ENCODE data around the gene DHFR. TPM values are rescaled to one million over a fixed set of nuclear protein-coding genes. Genes with fewer than 3 reads are reported as not detected.
"Not testable (repeated sequence)": the region's sequence is repeated elsewhere in the genome, so short reads cannot be mapped to it uniquely, and the experiment has no call there.

The DHFR gene
- total RNA-seq, 1 experiment from 2014 or later: 72.2 TPM

DNA sequence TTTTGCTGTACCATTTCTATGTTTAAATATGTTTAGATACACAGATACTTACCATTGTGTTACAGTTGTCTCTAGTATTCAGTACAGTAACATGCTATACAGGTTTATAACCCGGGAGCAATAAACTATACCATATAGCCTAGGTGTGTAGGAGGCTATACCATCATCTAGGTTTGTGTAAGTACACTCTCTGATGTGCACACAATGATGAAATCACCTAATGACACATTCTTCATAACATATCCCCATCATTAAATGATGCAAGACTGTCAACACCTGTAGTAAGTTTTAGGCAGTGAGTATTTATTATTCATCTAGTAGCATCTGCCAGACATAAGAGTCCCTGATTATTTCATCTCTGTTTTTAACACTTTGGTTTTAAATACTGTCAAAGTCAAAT, 7.3 kb upstream of the DHFR start:
- DNase-seq: no peak
- H4K8ac ChIP-seq (replicated peaks; ENCODE audit: insufficient read length, low read depth, low read length): no peak overlapping the region
- no peak overlapping the region for H3K4me3 Mint-ChIP-seq
- no peak overlapping the region for H4K5ac ChIP-seq (ENCODE audit: insufficient read length, low read depth, low read length)
- no peak overlapping the region for H2BK20ac ChIP-seq (ENCODE audit: low read depth, low read length, poor library complexity, severe bottlenecking)
- H3K18ac ChIP-seq (ENCODE audit: insufficient read length, low read depth, low read length): no peak overlapping the region
- H3K27ac Mint-ChIP-seq: no peak overlapping the region
- H4K20me1 ChIP-seq (ENCODE audit: control insufficient read depth, insufficient read depth, insufficient read length): no peaks in the 10 kb centered on the region
- H3K27ac ChIP-seq (ENCODE audit: insufficient read length, low read depth, low read length): no peak overlapping the region
- H2AFZ ChIP-seq (ENCODE audit: low read length): no peak overlapping the region
- no peak overlapping the region for H2BK15ac ChIP-seq (ENCODE audit: low read depth, low read length)
- H3K4me2 ChIP-seq (ENCODE audit: insufficient read depth, insufficient read length, low read length): no peak overlapping the region
- peaks cover 45 to 75% (median 68%) of the 10 kb centered on the region in 3 experiments; a peak in 6 of 7 replicates for H3K36me3 Mint-ChIP-seq (ENCODE audit: insufficient read depth in 1 of 3, low read depth in 3 of 3)
- H3K4me1 Mint-ChIP-seq: no peaks in the 10 kb centered on the region
- no peak overlapping the region for H4K91ac ChIP-seq (ENCODE audit: insufficient read length, low read depth, low read length)
- no peaks in the 10 kb centered on the region for H3K27me3 ChIP-seq (ENCODE audit: insufficient read depth, low read length)
- WGBS (ENCODE audit: extremely low coverage, insufficient read length, low lambda C conversion rate): no CpG with 5 or more reads among the region's 1 CpG
- H3K56ac ChIP-seq (ENCODE audit: insufficient read length, low read depth, low read length): no peak overlapping the region
- H3K79me2 ChIP-seq (ENCODE audit: insufficient read depth, low read length): no peaks in the 10 kb centered on the region
- no peak overlapping the region for H2BK120ac ChIP-seq (ENCODE audit: low read depth, low read length, poor library complexity, severe bottlenecking)
- no peak overlapping the region for H3K9ac ChIP-seq (ENCODE audit: extremely low read depth, insufficient read length, low read length)
- H3K4ac ChIP-seq (ENCODE audit: low read depth, low read length): no peak overlapping the region
- H2BK12ac ChIP-seq (ENCODE audit: insufficient read length, low read depth, low read length): no peak overlapping the region
- H3K9me3 Mint-ChIP-seq: no peaks in the 10 kb centered on the region
- H3K23ac ChIP-seq (ENCODE audit: insufficient read length, low read depth, low read length): no peak overlapping the region
- H3K4me1 ChIP-seq (ENCODE audit: insufficient read depth, low read length): no peaks in the 10 kb centered on the region
- no peak overlapping the region for H3K14ac ChIP-seq (ENCODE audit: insufficient read depth, low read length)
- no peaks in the 10 kb centered on the region for H3K23me2 ChIP-seq (ENCODE audit: insufficient read length, low read depth, low read length, poor library complexity, severe bottlenecking)
- H2AK5ac ChIP-seq (ENCODE audit: insufficient read length, low read length): no peak overlapping the region
- no peak overlapping the region for H2BK5ac ChIP-seq (ENCODE audit: insufficient read length, low read length)
- TF ChIP-seq, protein P1, sequence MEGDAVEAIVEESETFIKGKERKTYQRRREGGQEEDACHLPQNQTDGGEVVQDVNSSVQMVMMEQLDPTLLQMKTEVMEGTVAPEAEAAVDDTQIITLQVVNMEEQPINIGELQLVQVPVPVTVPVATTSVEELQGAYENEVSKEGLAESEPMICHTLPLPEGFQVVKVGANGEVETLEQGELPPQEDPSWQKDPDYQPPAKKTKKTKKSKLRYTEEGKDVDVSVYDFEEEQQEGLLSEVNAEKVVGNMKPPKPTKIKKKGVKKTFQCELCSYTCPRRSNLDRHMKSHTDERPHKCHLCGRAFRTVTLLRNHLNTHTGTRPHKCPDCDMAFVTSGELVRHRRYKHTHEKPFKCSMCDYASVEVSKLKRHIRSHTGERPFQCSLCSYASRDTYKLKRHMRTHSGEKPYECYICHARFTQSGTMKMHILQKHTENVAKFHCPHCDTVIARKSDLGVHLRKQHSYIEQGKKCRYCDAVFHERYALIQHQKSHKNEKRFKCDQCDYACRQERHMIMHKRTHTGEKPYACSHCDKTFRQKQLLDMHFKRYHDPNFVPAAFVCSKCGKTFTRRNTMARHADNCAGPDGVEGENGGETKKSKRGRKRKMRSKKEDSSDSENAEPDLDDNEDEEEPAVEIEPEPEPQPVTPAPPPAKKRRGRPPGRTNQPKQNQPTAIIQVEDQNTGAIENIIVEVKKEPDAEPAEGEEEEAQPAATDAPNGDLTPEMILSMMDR (conservative IDR thresholded peaks at IDR 0.05): no peak
- H3K79me1 ChIP-seq (ENCODE audit: insufficient read depth, low read depth, low read length, poor library complexity, severe bottlenecking): no peaks in the 10 kb centered on the region
- H3K27me3 Mint-ChIP-seq (ENCODE audit: low read depth): no peaks in the 10 kb centered on the region
- H3K9me3 ChIP-seq (ENCODE audit: control insufficient read depth, low read depth, low read length): no peaks in the 10 kb centered on the region
- no peak overlapping the region for H3T11ph ChIP-seq (ENCODE audit: low read length)

- H2BK20ac ChIP-seq (ENCODE audit: low read depth, low read length, poor library complexity, severe bottlenecking); H3K9me3 ChIP-seq (ENCODE audit: control insufficient read depth, low read depth, low read length); H3K4me1 Mint-ChIP-seq; H3K27me3 ChIP-seq (ENCODE audit: insufficient read depth, low read length); H2BK5ac ChIP-seq (ENCODE audit: insufficient read length, low read length); H3K4me1 ChIP-seq (ENCODE audit: insufficient read depth, low read length); H3K27ac Mint-ChIP-seq; H4K5ac ChIP-seq (ENCODE audit: insufficient read length, low read depth, low read length); H3T11ph ChIP-seq (ENCODE audit: low read length); H3K9ac ChIP-seq (ENCODE audit: extremely low read depth, insufficient read length, low read length); H3K18ac ChIP-seq (ENCODE audit: insufficient read length, low read depth, low read length); H3K14ac ChIP-seq (ENCODE audit: insufficient read depth, low read length); DNase-seq; H2AK5ac ChIP-seq (ENCODE audit: insufficient read length, low read length); H3K23me2 ChIP-seq (ENCODE audit: insufficient read length, low read depth, low read length, poor library complexity, severe bottlenecking); H3K9me3 Mint-ChIP-seq; H2AFZ ChIP-seq (ENCODE audit: low read length); H3K4ac ChIP-seq (ENCODE audit: low read depth, low read length); H2BK120ac ChIP-seq (ENCODE audit: low read depth, low read length, poor library complexity, severe bottlenecking); H3K23ac ChIP-seq (ENCODE audit: insufficient read length, low read depth, low read length); H3K4me3 Mint-ChIP-seq; H3K27ac ChIP-seq (ENCODE audit: insufficient read length, low read depth, low read length); H4K91ac ChIP-seq (ENCODE audit: insufficient read length, low read depth, low read length); H3K79me2 ChIP-seq (ENCODE audit: insufficient read depth, low read length); H3K4me2 ChIP-seq (ENCODE audit: insufficient read depth, insufficient read length, low read length); H2BK12ac ChIP-seq (ENCODE audit: insufficient read length, low read depth, low read length); H4K20me1 ChIP-seq (ENCODE audit: control insufficient read depth, insufficient read depth, insufficient read length); H3K56ac ChIP-seq (ENCODE audit: insufficient read length, low read depth, low read length); H3K27me3 Mint-ChIP-seq (ENCODE audit: low read depth); H4K8ac ChIP-seq (replicated peaks; ENCODE audit: insufficient read length, low read depth, low read length); H2BK15ac ChIP-seq (ENCODE audit: low read depth, low read length); H3K79me1 ChIP-seq (ENCODE audit: insufficient read depth, low read depth, low read length, poor library complexity, severe bottlenecking): not testable (repeated sequence)
- no CpG with 5 or more reads among the region's 7 CpGs for WGBS (ENCODE audit: extremely low coverage, insufficient read length, low lambda C conversion rate)
- H3K36me3 Mint-ChIP-seq (ENCODE audit: insufficient read depth in 1 of 3, low read depth in 3 of 3): peaks cover 42 to 73% (median 68%) of the 10 kb centered on the region in 3 experiments; a peak in 6 of 7 replicates
Measured at GRCh38 chr5:80660661-80661060, 5.9 kb upstream of the DHFR start.
